HepG2 (cell line): ENCODE measurements around the gene PPP1R18. TPM values are rescaled to one million over a fixed set of nuclear protein-coding genes. Genes with fewer than 3 reads are reported as not detected.

Experiments
- AGO2 ChIP-seq: fragments of 200-400 bp; formaldehyde crosslinking; optimal IDR thresholded peaks from 2 replicates; pipeline ENCODE3; 2017; ENCODE audit warnings: mild to moderate bottlenecking, low read depth, low read length, moderate library complexity
- DNMT1 ChIP-seq: sonication (generic); formaldehyde crosslinking; IDR thresholded peaks from 2 replicates; pipeline ENCODE4 v1.5.1; 2020; ENCODE audit warnings: mild to moderate bottlenecking, missing genetic modification reagents
- EED ChIP-seq: sonication (generic); formaldehyde crosslinking; IDR thresholded peaks from 2 replicates; pipeline ENCODE4 v1.5.0; 2020; ENCODE audit warnings: mild to moderate bottlenecking, missing genetic modification reagents
- FOXA3 ChIP-seq: IDR thresholded peaks from 2 replicates; pipeline ENCODE4 v1.6.1; 2016; ENCODE audit warnings: missing genetic modification reagents, missing compliant biosample characterization
- FOXJ3 ChIP-seq: sonication (generic); formaldehyde crosslinking; IDR thresholded peaks from 2 replicates; pipeline ENCODE4 v1.4.0; 2020; ENCODE audit warnings: missing genetic modification reagents, mild to moderate bottlenecking, borderline replicate concordance
- KLF6 ChIP-seq: IDR thresholded peaks from 2 replicates; pipeline ENCODE4 v1.8.0; 2016; ENCODE audit warnings: missing biosample characterization, missing genetic modification reagents
- RAD51 ChIP-seq: fragments of 450-650 bp; IDR thresholded peaks from 2 replicates; pipeline ENCODE4 v1.6.1; 2016; ENCODE audit warnings: borderline replicate concordance
- SAP130 ChIP-seq: IDR thresholded peaks from 2 replicates; pipeline ENCODE4 v1.6.1; 2016; ENCODE audit warnings: low read depth
- ZBTB7A ChIP-seq: sonication (generic); formaldehyde crosslinking; IDR thresholded peaks from 2 replicates; pipeline ENCODE4 v1.8.0; 2022; ENCODE audit warnings: mild to moderate bottlenecking, missing genetic modification reagents
- ZEB1 ChIP-seq: IDR thresholded peaks from 2 replicates; pipeline ENCODE4 v1.6.1; 2012; ENCODE audit warnings: mild to moderate bottlenecking, low read depth, inconsistent platforms; ENCODE audit not compliant: insufficient replicate concordance
- ZKSCAN5 ChIP-seq: sonication (generic); formaldehyde crosslinking; IDR thresholded peaks from 2 replicates; pipeline ENCODE4 v1.5.1; 2020; ENCODE audit warnings: mild to moderate bottlenecking, missing genetic modification reagents
- ZNF10 ChIP-seq: sonication (generic); formaldehyde crosslinking; IDR thresholded peaks from 2 replicates; pipeline ENCODE4 v1.4.0; 2020; ENCODE audit warnings: mild to moderate bottlenecking, low read depth, missing genetic modification reagents, borderline replicate concordance
- ZNF230 ChIP-seq: sonication (generic); formaldehyde crosslinking; IDR thresholded peaks from 2 replicates; pipeline ENCODE4 v1.4.0; 2020; ENCODE audit warnings: mild to moderate bottlenecking, missing genetic modification reagents
- ZNF367 ChIP-seq: sonication (generic); formaldehyde crosslinking; IDR thresholded peaks from 2 replicates; pipeline ENCODE4 v1.4.0; 2020; ENCODE audit warnings: missing genetic modification reagents, borderline replicate concordance
- ZNF589 ChIP-seq: sonication (generic); formaldehyde crosslinking; conservative IDR thresholded peaks from 2 replicates; pipeline ENCODE4 v1.8.0; 2022; ENCODE audit warnings: mild to moderate bottlenecking, moderate library complexity, missing genetic modification reagents
- ZNF7 ChIP-seq: IDR thresholded peaks from 2 replicates; pipeline ENCODE4 v1.6.1; 2016; ENCODE audit warnings: missing biosample characterization, missing genetic modification reagents
- ZNF781 ChIP-seq: sonication (generic); formaldehyde crosslinking; IDR thresholded peaks from 2 replicates; pipeline ENCODE4 v1.5.1; 2020; ENCODE audit warnings: borderline replicate concordance, mild to moderate bottlenecking, missing genetic modification reagents; ENCODE audit errors: not compliant biosample characterization
- ZSCAN22 ChIP-seq: sonication (generic); formaldehyde crosslinking; IDR thresholded peaks from 2 replicates; pipeline ENCODE4 v1.4.0; 2020; ENCODE audit warnings: mild to moderate bottlenecking, missing genetic modification reagents
- polyA plus RNA-seq, 8 experiments: library from polyadenylated mRNA; depleted of rRNA in 3 of 8; stranded (reverse) in 7 of 8; unstranded in 1 of 8; fragments of >200 nt; fragmentation: Illumina TruSeq in 4 of 8; extraction: Trizol in 4 of 8; gene quantifications; 2 replicates each; pipeline versions ENCODE4 v1.2.1 to v1.2.3, GENCODE V29; 2011 to 2016; ENCODE audit warnings: low read depth in 4 of 8, missing spikeins in 1 of 8, mixed read lengths in 1 of 8; ENCODE audit not compliant: insufficient read depth in 1 of 8
- total RNA-seq, 5 experiments: library from RNA; depleted of rRNA; stranded (reverse); fragments of >200 nt; fragmentation: Illumina TruSeq; extraction: Trizol; gene quantifications; 2 replicates each; pipeline ENCODE4 v1.2.3, GENCODE V29; 2016; ENCODE audit warnings: low read depth in 1 of 5
- TF ChIP-seq, protein P1 (sequence below): sonication (generic); formaldehyde crosslinking; IDR thresholded peaks from 2 replicates; pipeline ENCODE4 v1.5.0; 2020; ENCODE audit warnings: mild to moderate bottlenecking, missing genetic modification reagents
- TF ChIP-seq, protein P2 (sequence below): sonication (generic); formaldehyde crosslinking; IDR thresholded peaks from 2 replicates; pipeline ENCODE4 v1.4.0; 2020; ENCODE audit warnings: missing genetic modification reagents
- TF ChIP-seq, protein P3 (sequence below): sonication (generic); formaldehyde crosslinking; IDR thresholded peaks from 2 replicates; pipeline ENCODE4 v1.8.0; 2022; ENCODE audit warnings: mild to moderate bottlenecking, missing genetic modification reagents
- TF ChIP-seq, protein P4 (sequence below), 2 experiments: IDR thresholded peaks; 2 replicates each; pipeline ENCODE4 v1.6.1; 2011 to 2012; ENCODE audit warnings: low read length in 2 of 2, borderline replicate concordance in 1 of 2, low read depth in 1 of 2, mild to moderate bottlenecking in 1 of 2, moderate library complexity in 1 of 2

Gene PPP1R18
- total and polyA plus RNA-seq, 2 of the 13 experiments (the other 11 are each of a cell fraction or from before 2014, with no cell fraction given): 4.9 to 9.2 TPM

DNA sequence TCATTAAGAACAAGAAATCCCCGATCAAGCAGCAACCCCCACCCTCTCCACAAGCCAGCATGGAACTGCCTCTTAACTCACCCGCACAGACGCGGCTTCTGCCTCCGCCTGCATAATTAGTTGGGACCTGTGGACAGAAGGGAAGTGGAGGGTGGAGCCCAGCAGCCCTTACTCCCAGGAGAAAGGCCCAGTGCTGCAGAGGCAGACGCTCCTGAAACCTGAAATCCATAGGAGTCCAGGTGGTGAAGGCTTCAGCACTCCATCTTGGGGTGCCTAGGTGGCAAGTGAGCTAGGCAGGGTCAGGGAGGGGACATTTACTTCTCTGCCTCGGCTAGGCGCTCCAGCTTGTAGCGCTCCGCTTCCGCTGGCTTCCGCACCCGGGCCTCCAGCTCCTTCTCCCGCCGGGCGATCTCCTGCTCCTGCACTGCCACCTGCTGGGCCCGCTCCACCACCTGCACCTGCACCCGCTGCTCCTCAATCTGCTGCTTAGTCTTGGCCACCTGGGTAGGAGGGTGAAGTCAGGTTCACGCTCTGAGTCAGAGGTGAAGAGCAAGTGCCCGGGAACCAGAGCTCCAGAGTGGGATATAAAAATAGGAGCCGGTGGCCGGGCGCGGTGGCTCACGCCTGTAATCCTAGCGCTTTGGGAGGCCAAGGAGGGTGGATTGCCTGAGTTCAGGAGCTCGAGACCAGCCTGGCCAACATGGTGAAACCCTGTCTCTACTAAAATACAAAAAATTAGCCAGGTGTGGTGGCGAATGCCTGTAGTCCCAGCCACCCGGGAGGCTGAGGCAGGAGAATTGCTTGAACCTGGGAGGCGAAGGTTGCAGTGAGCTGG is 44.4 kb upstream of the PPP1R18 start (continued):
- TF ChIP-seq, protein P1, sequence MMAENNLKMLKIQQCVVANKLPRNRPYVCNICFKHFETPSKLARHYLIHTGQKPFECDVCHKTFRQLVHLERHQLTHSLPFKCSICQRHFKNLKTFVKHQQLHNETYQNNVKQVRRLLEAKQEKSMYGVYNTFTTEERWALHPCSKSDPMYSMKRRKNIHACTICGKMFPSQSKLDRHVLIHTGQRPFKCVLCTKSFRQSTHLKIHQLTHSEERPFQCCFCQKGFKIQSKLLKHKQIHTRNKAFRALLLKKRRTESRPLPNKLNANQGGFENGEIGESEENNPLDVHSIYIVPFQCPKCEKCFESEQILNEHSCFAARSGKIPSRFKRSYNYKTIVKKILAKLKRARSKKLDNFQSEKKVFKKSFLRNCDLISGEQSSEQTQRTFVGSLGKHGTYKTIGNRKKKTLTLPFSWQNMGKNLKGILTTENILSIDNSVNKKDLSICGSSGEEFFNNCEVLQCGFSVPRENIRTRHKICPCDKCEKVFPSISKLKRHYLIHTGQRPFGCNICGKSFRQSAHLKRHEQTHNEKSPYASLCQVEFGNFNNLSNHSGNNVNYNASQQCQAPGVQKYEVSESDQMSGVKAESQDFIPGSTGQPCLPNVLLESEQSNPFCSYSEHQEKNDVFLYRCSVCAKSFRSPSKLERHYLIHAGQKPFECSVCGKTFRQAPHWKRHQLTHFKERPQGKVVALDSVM (CRISPR knock-in tag): no peak
- TF ChIP-seq ZNF230 (CRISPR knock-in tag) (no peak), ZSCAN22 (CRISPR knock-in tag) (no peak), EED (CRISPR knock-in tag) (no peak), ZNF367 (CRISPR knock-in tag) (no peak), FOXA3 (CRISPR knock-in tag) (no peak), ZNF10 (no peak), ZNF781 (no peak), AGO2 (peak; percentile 87), ZBTB7A (CRISPR knock-in tag) (peak; percentile 35; the same call in 1 of the 2 replicates), SAP130 (CRISPR knock-in tag) (0 out of 2 replicates have a peak, but pooled peaks have one; percentile 3), FOXJ3 (CRISPR knock-in tag) (no peak), DNMT1 (CRISPR knock-in tag) (no peak), ZNF7 (no peak), ZNF589 (no peak; the same call in 1 of the 2 replicates), ZKSCAN5 (CRISPR knock-in tag) (no peak), ZEB1 (no peak), KLF6 (CRISPR knock-in tag) (no peak), RAD51 (no peak)
- TF ChIP-seq, protein P2, sequence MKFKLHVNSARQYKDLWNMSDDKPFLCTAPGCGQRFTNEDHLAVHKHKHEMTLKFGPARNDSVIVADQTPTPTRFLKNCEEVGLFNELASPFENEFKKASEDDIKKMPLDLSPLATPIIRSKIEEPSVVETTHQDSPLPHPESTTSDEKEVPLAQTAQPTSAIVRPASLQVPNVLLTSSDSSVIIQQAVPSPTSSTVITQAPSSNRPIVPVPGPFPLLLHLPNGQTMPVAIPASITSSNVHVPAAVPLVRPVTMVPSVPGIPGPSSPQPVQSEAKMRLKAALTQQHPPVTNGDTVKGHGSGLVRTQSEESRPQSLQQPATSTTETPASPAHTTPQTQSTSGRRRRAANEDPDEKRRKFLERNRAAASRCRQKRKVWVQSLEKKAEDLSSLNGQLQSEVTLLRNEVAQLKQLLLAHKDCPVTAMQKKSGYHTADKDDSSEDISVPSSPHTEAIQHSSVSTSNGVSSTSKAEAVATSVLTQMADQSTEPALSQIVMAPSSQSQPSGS (CRISPR knock-in tag): no peak
- TF ChIP-seq, protein P3, sequence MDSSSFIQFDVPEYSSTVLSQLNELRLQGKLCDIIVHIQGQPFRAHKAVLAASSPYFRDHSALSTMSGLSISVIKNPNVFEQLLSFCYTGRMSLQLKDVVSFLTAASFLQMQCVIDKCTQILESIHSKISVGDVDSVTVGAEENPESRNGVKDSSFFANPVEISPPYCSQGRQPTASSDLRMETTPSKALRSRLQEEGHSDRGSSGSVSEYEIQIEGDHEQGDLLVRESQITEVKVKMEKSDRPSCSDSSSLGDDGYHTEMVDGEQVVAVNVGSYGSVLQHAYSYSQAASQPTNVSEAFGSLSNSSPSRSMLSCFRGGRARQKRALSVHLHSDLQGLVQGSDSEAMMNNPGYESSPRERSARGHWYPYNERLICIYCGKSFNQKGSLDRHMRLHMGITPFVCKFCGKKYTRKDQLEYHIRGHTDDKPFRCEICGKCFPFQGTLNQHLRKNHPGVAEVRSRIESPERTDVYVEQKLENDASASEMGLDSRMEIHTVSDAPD (CRISPR knock-in tag): no peak
- TF ChIP-seq, protein P4, sequence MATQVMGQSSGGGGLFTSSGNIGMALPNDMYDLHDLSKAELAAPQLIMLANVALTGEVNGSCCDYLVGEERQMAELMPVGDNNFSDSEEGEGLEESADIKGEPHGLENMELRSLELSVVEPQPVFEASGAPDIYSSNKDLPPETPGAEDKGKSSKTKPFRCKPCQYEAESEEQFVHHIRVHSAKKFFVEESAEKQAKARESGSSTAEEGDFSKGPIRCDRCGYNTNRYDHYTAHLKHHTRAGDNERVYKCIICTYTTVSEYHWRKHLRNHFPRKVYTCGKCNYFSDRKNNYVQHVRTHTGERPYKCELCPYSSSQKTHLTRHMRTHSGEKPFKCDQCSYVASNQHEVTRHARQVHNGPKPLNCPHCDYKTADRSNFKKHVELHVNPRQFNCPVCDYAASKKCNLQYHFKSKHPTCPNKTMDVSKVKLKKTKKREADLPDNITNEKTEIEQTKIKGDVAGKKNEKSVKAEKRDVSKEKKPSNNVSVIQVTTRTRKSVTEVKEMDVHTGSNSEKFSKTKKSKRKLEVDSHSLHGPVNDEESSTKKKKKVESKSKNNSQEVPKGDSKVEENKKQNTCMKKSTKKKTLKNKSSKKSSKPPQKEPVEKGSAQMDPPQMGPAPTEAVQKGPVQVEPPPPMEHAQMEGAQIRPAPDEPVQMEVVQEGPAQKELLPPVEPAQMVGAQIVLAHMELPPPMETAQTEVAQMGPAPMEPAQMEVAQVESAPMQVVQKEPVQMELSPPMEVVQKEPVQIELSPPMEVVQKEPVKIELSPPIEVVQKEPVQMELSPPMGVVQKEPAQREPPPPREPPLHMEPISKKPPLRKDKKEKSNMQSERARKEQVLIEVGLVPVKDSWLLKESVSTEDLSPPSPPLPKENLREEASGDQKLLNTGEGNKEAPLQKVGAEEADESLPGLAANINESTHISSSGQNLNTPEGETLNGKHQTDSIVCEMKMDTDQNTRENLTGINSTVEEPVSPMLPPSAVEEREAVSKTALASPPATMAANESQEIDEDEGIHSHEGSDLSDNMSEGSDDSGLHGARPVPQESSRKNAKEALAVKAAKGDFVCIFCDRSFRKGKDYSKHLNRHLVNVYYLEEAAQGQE (IDR thresholded peaks at IDR 0.05; ENCODE audit: borderline replicate concordance in 1 of 2, low read depth in 1 of 2, low read length in 2 of 2): no peak
